Astrocyte (in vitro differentiated cells and primary cell): ENCODE results near the gene UBR4.

Experiments
- CTCF ChIP-seq: IDR thresholded peaks from 2 replicates; pipeline ENCODE4 v1.5.1; 2011; ENCODE audit warnings: low read depth, mild to moderate bottlenecking, inconsistent platforms, low read length, moderate library complexity; ENCODE audit not compliant: insufficient read depth
- EZH2 ChIP-seq: IDR thresholded peaks from 2 replicates; pipeline ENCODE4 v1.6.1; 2012; ENCODE audit warnings: mild to moderate bottlenecking, low read length, inconsistent platforms; ENCODE audit not compliant: insufficient read depth

GRCh38 chr1:19038732-19039131, 171.3 kb downstream of the UBR4 start:
- TF ChIP-seq CTCF (no peak), EZH2 (no peak)
